ENCODE data around the gene ELL3. TPM values are rescaled to one million over a fixed set of nuclear protein-coding genes. Genes with fewer than 3 reads are reported as not detected.

The ELL3 gene
- total and polyA plus RNA-seq, 12 donors: 1.2 to 66.8 (median 4.4) TPM

- Histone ChIP-seq H3K9me3 (replicated peaks in 1 of 3) (no peaks in the 10 kb centered on the region), H3K27me3 (no peaks in the 10 kb centered on the region), H3K4me1 (replicated peaks in 1 of 2) (peaks cover 0 to 19% of the 10 kb centered on the region in 2 donors), H3K36me3 (replicated peaks in 1 of 2) (peaks cover 0 to 18% of the 10 kb centered on the region in 2 donors), H3K27ac (peak overlapping the region; percentile 76 to 91 (median 81)), H3K4me3 (peak overlapping the region; percentile 57 to 73 (median 62))
- TF ChIP-seq POLR2A (IDR thresholded peaks at IDR 0.05): peak in 1 of 2 donors; percentile 42
- TF ChIP-seq CTCF (IDR thresholded peaks at IDR 0.05): peak; percentile 49 to 82 (median 76)
- intact Hi-C loops (cut with DNase I): no loop called here
- WGBS, 4 donors: 1 to 2% (median 2%) methylated on average over 21 to 31 of the region's 31 CpGs
- peak; percentile 84 to 91 (median 87) for DNase-seq
Measured at GRCh38 chr15:43777267-43777914, 625 bp upstream of the ELL3 start.

GRCh38 chr15:43776101-43776717 lies 557 bp downstream of the ELL3 start:
- 12 to 29% (median 22%) methylated on average over 13 to 35 of the region's 35 CpGs for WGBS, 4 donors

GRCh38 chr15:43775411-43775965 lies 1.3 kb downstream of the ELL3 start:
- 82 to 95% (median 87%) methylated on average over 1 of the region's 1 CpG for WGBS, 4 donors
- intact Hi-C loops (cut with DNase I): no loop called here
- no peaks in the 10 kb centered on the region for H3K9me3 ChIP-seq (replicated peaks in 1 of 3)
- no peaks in the 10 kb centered on the region for H3K27me3 ChIP-seq
- peak overlapping the region in 2 of 5 donors; percentile 91 for H3K27ac ChIP-seq
- H3K36me3 ChIP-seq (replicated peaks in 1 of 2): peaks cover 0 to 37% of the 10 kb centered on the region in 2 donors
- no peak overlapping the region for H3K4me3 ChIP-seq
- peak in 4 of 6 experiments; percentile 17 to 24 (median 22) for TF ChIP-seq CTCF (IDR thresholded peaks at IDR 0.05)
- TF ChIP-seq POLR2A (IDR thresholded peaks at IDR 0.05): no peak
- DNase-seq: peak in 6 of 7 donors; percentile 65 to 86 (median 68)
- H3K4me1 ChIP-seq (replicated peaks in 1 of 2): peaks cover 0 to 19% of the 10 kb centered on the region in 2 donors

More at GRCh38 chr15:43776101-43776717, 557 bp downstream of the ELL3 start:
- H3K27ac ChIP-seq: peak overlapping the region in 4 of 5 donors; percentile 77 to 91 (median 86)
- H3K27me3 ChIP-seq: no peaks in the 10 kb centered on the region
- H3K36me3 ChIP-seq (replicated peaks in 1 of 2): peaks cover 0 to 30% of the 10 kb centered on the region in 2 donors
- intact Hi-C loops (cut with DNase I): no loop called here
- TF ChIP-seq POLR2A (IDR thresholded peaks at IDR 0.05) (no peak), CTCF (IDR thresholded peaks at IDR 0.05) (no peak)
- no peaks in the 10 kb centered on the region for H3K9me3 ChIP-seq (replicated peaks in 1 of 3)
- peaks cover 0 to 19% of the 10 kb centered on the region in 2 donors for H3K4me1 ChIP-seq (replicated peaks in 1 of 2)
- DNase-seq: peak in 6 of 7 donors; percentile 35 to 59 (median 49)
- H3K4me3 ChIP-seq: peak overlapping the region in 2 of 4 donors; percentile 57 to 67

GRCh38 chr15:43774062-43774461 lies 2.7 kb downstream of the ELL3 start:
- peak overlapping the region in 1 of 5 donors; percentile 91 for H3K27ac ChIP-seq
- peaks cover 0 to 50% of the 10 kb centered on the region in 2 donors for H3K36me3 ChIP-seq (replicated peaks in 1 of 2)
- H3K4me3 ChIP-seq: no peak overlapping the region
- no peaks in the 10 kb centered on the region for H3K9me3 ChIP-seq (replicated peaks in 1 of 3)
- no peaks in the 10 kb centered on the region for H3K27me3 ChIP-seq
- WGBS, 4 donors: 70 to 79% (median 76%) methylated on average over 4 of the region's 4 CpGs
- DNase-seq: no peak
- intact Hi-C loops (cut with DNase I): no loop called here
- no peak for TF ChIP-seq CTCF (IDR thresholded peaks at IDR 0.05)
- no peak for TF ChIP-seq POLR2A (IDR thresholded peaks at IDR 0.05)
- peaks cover 0 to 19% of the 10 kb centered on the region in 2 donors for H3K4me1 ChIP-seq (replicated peaks in 1 of 2)
